HEK293T (cell line): ENCODE measurements around the gene STEAP1B.

Experiments used
- CTCF ChIA-PET: fragments of 350-600 bp; formaldehyde crosslinking; extraction: SDS; loops from one replicate; lab custom pipeline; 2021; ENCODE audit warnings: antibody characterized with exemption, inconsistent platforms; lab: Yijun Ruan, JAX
- POLR2A ChIA-PET: fragments of 350-600 bp; formaldehyde crosslinking; extraction: SDS; loops from one replicate; lab custom pipeline; 2020; ENCODE audit warnings: antibody characterized with exemption, inconsistent platforms; lab: Yijun Ruan, JAX
- DNase-seq: peaks from one replicate; pipeline ENCODE4 v3.0.0; 2012; ENCODE audit warnings: mixed read lengths; ENCODE audit errors: extremely low spot score
- ARNT ChIP-seq: fragments of 450-650 bp; IDR thresholded peaks from 2 replicates; pipeline ENCODE4 v1.6.1; 2017; ENCODE audit warnings: mild to moderate bottlenecking
- BHLHE40 ChIP-seq: fragments of 450-650 bp; IDR thresholded peaks from 2 replicates; pipeline ENCODE4 v1.6.1; 2016; ENCODE audit warnings: mild to moderate bottlenecking, moderate library complexity, borderline replicate concordance
- CTBP1 ChIP-seq: fragments of 450-650 bp; IDR thresholded peaks from 2 replicates; pipeline ENCODE4 v1.6.1; 2016; ENCODE audit warnings: borderline replicate concordance
- ELF4 ChIP-seq: fragments of 450-650 bp; IDR thresholded peaks from 2 replicates; pipeline ENCODE4 v1.6.1; 2017; ENCODE audit warnings: antibody characterized with exemption
- FOXA1 ChIP-seq: fragments of 450-650 bp; IDR thresholded peaks from 2 replicates; pipeline ENCODE4 v1.6.1; 2016; ENCODE audit warnings: mild to moderate bottlenecking
- FOXK2 ChIP-seq: fragments of 450-650 bp; IDR thresholded peaks from 2 replicates; pipeline ENCODE4 v1.6.1; 2016; ENCODE audit warnings: mild to moderate bottlenecking
- FOXM1 ChIP-seq: fragments of 450-650 bp; IDR thresholded peaks from 2 replicates; pipeline ENCODE4 v1.6.1; 2017; ENCODE audit warnings: mild to moderate bottlenecking, borderline replicate concordance
- HDGF ChIP-seq: fragments of 450-650 bp; IDR thresholded peaks from 2 replicates; pipeline ENCODE4 v1.6.1; 2017; ENCODE audit warnings: antibody characterized with exemption, borderline replicate concordance
- L3MBTL2 ChIP-seq: fragments of 450-650 bp; conservative IDR thresholded peaks from 2 replicates; pipeline ENCODE4 v1.6.1; 2016; ENCODE audit warnings: mild to moderate bottlenecking
- LEF1 ChIP-seq: fragments of 450-650 bp; IDR thresholded peaks from 2 replicates; pipeline ENCODE4 v1.6.1; 2017; ENCODE audit warnings: mild to moderate bottlenecking, borderline replicate concordance
- NFRKB ChIP-seq: fragments of 450-650 bp; IDR thresholded peaks from 2 replicates; pipeline ENCODE4 v1.6.1; 2016; ENCODE audit warnings: mild to moderate bottlenecking, moderate library complexity
- PKNOX1 ChIP-seq: fragments of 450-650 bp; IDR thresholded peaks from 2 replicates; pipeline ENCODE4 v1.6.1; 2016
- SP1 ChIP-seq: fragments of 450-650 bp; IDR thresholded peaks from 2 replicates; pipeline ENCODE4 v1.6.1; 2017
- SUZ12 ChIP-seq: fragments of 450-650 bp; IDR thresholded peaks from 2 replicates; pipeline ENCODE4 v1.6.1; 2016; ENCODE audit warnings: mild to moderate bottlenecking
- TARDBP ChIP-seq: fragments of 450-650 bp; IDR thresholded peaks from 2 replicates; pipeline ENCODE4 v1.6.1; 2016
- ZNF384 ChIP-seq: fragments of 450-650 bp; IDR thresholded peaks from 2 replicates; pipeline ENCODE4 v1.6.1; 2016

STEAP1B gene

DNA sequence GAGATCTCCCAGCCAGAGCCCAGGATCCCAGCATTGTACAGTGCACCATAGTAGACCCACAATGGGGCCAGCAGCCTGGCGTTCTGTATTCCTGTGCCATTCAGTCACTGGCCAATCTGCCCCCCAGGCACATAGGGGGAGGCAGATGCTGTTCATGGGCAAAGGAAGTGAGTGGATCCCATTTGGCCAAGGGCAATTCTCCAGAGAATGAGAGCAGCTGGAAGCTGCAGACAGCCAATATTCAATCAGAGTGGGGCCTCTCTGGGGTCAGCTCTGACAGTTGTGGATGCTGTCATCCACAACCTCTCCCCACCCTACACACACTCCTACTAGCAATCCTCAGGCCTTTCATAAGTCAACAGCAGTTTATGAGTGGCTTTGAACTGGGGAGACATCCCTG, 17.5 kb downstream of the STEAP1B start:
- ChIA-PET CTCF (interaction anchor here (2.5 kb wide), 1 partner anchor 373 kb away, joined by 5 read pairs; no protein-coding TSS in a partner anchor), POLR2A (no interaction called here)
- DNase-seq: no peak
- TF ChIP-seq FOXM1 (no peak), HDGF (no peak), L3MBTL2 (no peak), LEF1 (no peak), FOXK2 (no peak), ELF4 (no peak), PKNOX1 (no peak), FOXA1 (no peak), ZNF384 (no peak), ARNT (no peak), SUZ12 (no peak), SP1 (no peak)

- ChIA-PET CTCF (interaction anchor here (1.0 kb wide), 1 partner anchor 372 kb away, joined by 4 read pairs; no protein-coding TSS in a partner anchor), POLR2A (no interaction called here)
- DNase-seq: no peak
- TF ChIP-seq SP1: no peak
- no peak for TF ChIP-seq L3MBTL2
- TF ChIP-seq LEF1: no peak
- TF ChIP-seq CTBP1: no peak
- no peak for TF ChIP-seq HDGF
- TF ChIP-seq TARDBP: no peak
- no peak for TF ChIP-seq ARNT
- TF ChIP-seq ELF4: no peak
- TF ChIP-seq NFRKB: no peak
- TF ChIP-seq FOXM1: no peak
- TF ChIP-seq SUZ12: no peak
- TF ChIP-seq FOXA1: no peak
- TF ChIP-seq BHLHE40: no peak
- TF ChIP-seq PKNOX1: no peak
- TF ChIP-seq ZNF384: no peak
- no peak for TF ChIP-seq FOXK2
Measured at GRCh38 chr7:22481726-22482125, 18.3 kb downstream of the STEAP1B start.

- POLR2A ChIA-PET: no interaction called here
- no peak for DNase-seq
- CTCF ChIA-PET: no interaction called here
- TF ChIP-seq FOXA1: no peak
- TF ChIP-seq FOXK2: no peak
- no peak for TF ChIP-seq SUZ12
- TF ChIP-seq CTBP1: no peak
Measured at GRCh38 chr7:22480523-22481075, 19.4 kb downstream of the STEAP1B start.

- CTCF ChIA-PET: no interaction called here
- DNase-seq: no peak
- POLR2A ChIA-PET: no interaction called here
- TF ChIP-seq PKNOX1: no peak
- TF ChIP-seq TARDBP: no peak
- TF ChIP-seq FOXM1: no peak
- TF ChIP-seq L3MBTL2: no peak
- no peak for TF ChIP-seq ELF4
- TF ChIP-seq BHLHE40: no peak
- TF ChIP-seq SP1: no peak
- TF ChIP-seq ARNT: no peak
- TF ChIP-seq FOXA1: no peak
- TF ChIP-seq LEF1: no peak
- no peak for TF ChIP-seq HDGF
- no peak for TF ChIP-seq FOXK2
- TF ChIP-seq NFRKB: no peak
- no peak for TF ChIP-seq SUZ12
- no peak for TF ChIP-seq ZNF384
Measured at GRCh38 chr7:22477876-22478450, 22.0 kb downstream of the STEAP1B start.

GRCh38 chr7:22477262-22477661, 22.7 kb downstream of the STEAP1B start:
- TF ChIP-seq FOXK2 (no peak), PKNOX1 (no peak), SP1 (no peak), ELF4 (no peak), BHLHE40 (no peak), L3MBTL2 (no peak), SUZ12 (no peak), TARDBP (no peak), FOXA1 (no peak), ZNF384 (no peak), NFRKB (no peak), ARNT (no peak), FOXM1 (no peak), CTBP1 (no peak), LEF1 (no peak), HDGF (no peak)
- no peak for DNase-seq
- ChIA-PET CTCF (no interaction called here), POLR2A (no interaction called here)
